GM04503 (cell line): ENCODE results near the gene SFXN3.
A peak's percentile ranks its signal among the peaks of the same experiment; 100 is the strongest.

Source experiments
- DNase-seq: peaks from one replicate; pipeline ENCODE4 v3.0.0-alpha.2; 2012; ENCODE audit warnings: low read depth

The SFXN3 gene

DNA sequence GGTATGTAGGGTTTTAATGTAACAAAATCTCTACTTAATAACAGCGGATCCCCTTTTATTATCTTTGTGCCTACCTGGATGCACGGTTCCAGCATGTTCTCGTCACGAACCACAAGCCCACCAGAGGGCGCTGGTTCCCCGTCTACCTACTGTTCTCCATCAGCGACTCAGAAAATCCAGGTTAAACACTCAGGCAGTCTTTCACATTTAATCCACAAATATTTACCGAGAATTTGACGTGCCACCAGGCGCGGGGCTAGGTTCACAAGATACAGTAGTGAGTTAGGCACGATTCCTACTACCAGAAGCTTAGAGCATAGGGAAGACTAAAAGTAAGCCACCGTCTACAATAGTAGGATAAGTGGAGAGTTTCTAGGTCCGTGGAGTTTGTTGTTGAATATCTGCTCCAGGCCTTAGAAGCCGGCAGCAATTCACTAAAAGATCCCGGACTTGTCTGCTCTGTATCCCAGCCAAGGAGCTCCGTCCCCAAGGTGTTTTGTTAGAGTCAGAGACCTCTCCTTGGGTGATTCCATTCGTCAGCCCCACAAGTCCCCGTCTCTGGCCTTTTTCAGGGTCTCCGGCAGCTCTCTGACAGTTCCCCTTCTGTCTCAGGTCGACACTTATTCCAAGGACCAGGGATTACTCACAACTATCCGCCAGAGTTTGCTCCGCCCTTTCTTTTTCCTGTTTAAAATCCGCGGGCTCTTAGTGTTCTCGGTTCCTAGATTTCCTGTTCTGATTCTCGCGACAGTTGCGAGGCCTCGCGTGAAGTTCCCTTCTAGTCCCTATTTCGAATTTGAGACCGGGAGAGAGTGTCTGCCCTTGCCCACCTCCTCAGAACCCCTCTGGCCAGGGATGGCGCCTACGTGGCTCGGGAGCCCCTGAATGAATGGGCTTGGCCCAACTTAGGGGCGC, 29.3 kb downstream of the SFXN3 start:
- DNase-seq: peak; percentile 75

DNA sequence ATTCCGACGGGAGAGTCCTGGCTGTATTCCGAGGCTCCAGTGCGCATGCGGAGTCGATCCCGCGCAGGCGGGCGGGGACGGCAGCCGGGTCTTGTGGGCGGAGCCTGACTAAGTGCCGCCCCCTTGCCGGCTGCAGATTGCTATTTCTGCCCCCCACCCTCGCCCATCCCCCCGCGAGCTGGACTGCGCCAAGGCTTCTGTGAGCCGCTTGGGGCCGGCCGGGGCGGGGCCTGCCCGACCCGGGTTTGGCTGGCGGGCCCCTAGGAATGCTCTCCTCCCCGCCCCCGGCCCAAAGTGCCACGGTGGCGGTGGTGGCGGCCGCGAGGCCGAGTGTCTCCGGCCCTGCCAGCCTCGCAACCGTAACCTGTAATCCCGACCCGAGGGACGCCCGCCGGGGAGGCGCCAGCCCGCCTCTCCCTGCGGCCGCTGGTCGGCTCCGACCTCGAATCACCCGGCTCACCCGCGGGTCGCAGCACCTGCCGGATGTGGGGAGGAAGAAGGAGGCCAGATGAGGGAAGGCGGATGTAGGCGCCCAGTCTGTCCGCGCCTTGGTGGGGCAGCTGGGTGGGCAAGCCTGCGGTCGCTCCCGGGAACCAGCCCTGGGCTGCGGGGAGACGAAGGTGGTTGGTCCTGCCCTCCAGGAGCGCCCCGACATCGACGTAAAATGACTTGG, 30.1 kb downstream of the SFXN3 start:
- DNase-seq: no peak

- DNase-seq: no peak
Measured at GRCh38 chr10:101061624-101062231, 30.7 kb downstream of the SFXN3 start, which contains the start of gene KAZALD1. Gene KAZALD1, plus strand, starts transcription at chr10:101061989. Its CDS starts 604 bp downstream, at chr10:101062593.

- no peak for DNase-seq
Measured at GRCh38 chr10:101062232-101063049, 31.4 kb downstream of the SFXN3 start.

DNA sequence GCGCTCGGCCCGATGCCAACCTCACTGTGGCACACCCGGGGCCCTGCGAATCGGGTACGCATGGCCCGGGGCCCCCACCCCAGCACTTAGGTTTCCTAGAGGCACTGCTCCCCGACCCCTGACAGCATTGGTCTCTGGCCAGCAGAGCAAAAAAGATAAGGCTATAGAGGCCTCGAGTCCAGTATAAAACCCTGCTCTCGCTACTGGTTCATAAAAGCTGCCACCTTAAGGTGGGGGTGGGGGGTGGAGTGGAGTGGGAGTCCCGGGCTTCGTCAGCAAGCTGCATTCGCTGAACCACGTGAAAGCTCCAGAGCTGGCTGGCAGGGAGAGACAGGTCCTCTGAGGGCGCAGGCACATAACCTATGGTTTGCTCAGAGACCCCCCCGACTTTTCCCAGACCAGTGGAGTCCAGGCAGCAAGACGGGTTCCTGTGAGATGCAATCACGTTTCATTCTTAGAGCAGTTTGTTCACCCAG, 32.1 kb downstream of the SFXN3 start:
- no peak for DNase-seq

- no peak for DNase-seq
Measured at GRCh38 chr10:101063548-101064414, 32.7 kb downstream of the SFXN3 start.

- DNase-seq: no peak
Measured at GRCh38 chr10:101064415-101065030, 33.5 kb downstream of the SFXN3 start.

DNA sequence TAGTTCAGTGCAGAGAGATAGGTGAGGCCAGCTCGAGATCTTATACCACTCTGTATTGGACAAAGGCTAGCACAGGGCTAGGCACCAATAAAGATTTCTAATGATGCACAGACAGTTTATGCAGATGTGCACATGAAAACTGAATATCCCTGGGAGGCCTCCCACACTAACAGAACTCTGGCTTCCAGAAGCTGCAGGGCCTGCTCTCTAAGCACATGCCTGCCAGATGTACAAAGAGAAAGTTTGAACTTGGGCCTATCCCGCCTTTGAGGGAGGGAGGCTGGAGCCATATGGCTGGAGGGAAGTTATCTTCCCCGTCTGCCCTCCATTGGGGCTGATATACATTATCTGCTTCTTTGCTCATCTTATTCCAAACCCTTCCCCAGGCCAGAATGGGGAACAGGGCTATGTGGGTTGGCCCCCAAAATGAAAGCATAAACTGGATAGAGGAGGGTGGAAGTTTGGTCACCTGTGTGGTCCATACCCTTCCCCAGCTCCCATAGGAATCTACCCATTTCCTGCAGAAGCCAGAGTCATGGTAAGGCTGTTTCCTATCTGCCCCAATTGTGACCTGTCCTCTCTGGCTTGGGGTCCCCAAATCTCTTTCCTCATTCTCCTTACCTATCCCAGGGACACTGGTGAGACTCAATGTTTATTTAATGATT, 34.6 kb downstream of the SFXN3 start:
- no peak for DNase-seq

DNA sequence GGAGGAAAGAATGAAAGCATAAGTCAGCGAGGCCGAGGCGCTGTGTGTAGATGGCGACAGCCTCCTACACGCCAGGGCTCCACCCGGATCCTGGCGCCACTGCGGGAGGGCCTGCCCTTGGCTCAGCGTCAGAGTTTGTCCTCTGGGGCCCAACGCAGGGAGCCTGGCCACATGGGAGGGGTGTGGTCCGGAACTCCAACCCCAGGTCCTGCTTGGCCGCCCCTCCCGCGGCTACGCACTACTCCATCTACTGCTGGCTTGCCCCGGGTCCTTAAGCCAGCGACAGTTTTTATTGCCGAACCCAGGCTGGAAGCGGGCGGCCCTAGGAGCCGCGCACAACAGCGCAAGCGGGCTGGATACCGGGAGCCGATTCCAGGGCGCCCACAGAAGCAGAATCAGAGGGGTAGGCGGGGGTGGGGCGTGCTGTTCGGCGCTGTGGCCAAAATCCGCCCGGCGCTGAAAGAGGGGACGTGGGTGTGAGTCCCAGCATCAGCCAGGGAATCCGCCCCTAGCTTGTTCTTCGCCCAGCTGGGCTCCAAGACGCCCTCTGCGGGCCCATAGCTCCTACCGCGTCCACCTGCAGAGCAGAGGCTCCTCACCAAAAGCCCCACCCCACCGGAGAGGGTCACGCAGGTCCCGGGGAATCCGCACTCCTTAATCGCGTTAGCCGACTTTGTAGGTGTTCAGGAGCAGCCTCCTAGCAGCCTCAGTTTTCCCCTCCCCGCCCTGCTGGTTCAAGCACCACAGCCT, 35.3 kb downstream of the SFXN3 start:
- no peak for DNase-seq

DNA sequence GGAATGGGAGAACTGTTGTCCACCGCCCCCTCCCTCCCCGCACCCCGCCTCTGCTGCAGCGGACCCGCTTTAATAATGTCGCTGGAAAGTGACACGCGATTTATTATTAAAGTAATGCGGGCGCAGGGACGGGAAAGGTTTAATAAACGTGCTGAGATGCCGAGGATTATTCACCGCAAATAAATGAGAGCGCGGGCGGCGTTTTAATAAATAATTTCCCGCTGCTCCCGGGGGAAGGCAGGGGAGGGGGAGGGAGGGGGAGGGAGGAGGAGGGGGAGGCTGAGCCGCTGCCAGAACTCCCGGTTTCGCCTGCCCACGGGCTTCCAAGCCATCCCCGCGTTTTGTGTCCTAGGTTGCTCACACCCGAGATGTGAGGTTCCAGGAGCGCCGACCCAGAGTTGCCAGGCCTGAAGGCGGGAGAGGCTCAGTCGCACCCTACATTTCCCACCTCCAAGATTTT, 35.9 kb downstream of the SFXN3 start:
- DNase-seq: no peak

DNA sequence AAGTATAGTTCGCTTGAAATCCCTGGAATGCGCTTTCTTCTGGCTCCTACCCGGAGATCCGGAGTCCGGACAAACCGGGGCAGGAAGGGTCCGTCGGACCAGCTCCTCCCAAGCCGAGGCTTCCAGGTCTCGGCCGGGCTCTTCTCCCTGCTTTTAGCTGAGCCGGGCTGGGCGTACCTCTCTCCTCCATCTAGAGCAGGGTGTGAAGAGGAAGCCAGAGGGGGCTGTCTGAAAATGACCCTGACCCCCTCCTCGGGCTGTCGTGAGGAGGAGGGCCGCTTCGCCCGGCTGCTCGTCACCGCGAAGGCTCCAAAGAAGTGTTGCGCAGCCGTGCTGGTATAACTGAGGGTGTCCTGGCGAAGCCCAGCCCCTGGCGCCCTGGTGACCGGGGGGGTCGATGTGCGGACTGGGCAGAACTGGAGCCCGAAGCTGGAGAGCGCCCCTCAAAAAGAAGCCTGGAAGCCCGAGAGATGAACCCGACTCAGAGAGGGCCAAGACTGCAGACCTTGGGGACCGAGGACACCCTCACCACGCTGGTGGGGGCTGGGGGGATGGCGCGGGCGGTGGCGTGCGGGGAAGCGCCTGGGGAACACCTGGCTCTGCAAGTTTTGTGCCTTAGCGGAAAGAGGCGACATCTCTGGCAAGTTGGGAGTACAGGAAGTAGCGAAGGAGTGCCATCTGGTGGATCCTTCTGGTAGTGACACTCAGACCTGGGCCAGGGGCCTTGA, 36.5 kb downstream of the SFXN3 start:
- DNase-seq: no peak

DNA sequence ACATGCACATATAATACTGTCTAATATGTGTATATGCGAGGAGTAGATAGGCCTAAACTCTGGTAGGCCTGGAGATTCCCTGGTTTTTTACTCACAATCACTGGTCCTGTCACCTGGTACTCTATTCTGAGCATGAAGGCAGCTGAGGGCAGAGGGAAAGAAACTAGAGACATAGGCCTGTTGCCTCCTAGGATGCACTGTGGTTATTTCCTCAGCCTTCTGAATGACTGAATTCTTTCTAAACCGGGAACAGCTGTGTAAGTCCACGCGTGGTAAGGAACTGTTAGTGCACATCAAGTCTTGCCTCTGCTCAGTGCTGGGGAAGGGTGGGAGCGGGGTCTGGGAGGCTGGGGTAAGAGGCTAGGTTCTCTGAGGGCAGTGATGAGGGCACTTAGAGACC, 38.4 kb downstream of the SFXN3 start:
- no peak for DNase-seq

GRCh38 chr10:101070098-101070497, 39.1 kb downstream of the SFXN3 start:
- no peak for DNase-seq

DNA sequence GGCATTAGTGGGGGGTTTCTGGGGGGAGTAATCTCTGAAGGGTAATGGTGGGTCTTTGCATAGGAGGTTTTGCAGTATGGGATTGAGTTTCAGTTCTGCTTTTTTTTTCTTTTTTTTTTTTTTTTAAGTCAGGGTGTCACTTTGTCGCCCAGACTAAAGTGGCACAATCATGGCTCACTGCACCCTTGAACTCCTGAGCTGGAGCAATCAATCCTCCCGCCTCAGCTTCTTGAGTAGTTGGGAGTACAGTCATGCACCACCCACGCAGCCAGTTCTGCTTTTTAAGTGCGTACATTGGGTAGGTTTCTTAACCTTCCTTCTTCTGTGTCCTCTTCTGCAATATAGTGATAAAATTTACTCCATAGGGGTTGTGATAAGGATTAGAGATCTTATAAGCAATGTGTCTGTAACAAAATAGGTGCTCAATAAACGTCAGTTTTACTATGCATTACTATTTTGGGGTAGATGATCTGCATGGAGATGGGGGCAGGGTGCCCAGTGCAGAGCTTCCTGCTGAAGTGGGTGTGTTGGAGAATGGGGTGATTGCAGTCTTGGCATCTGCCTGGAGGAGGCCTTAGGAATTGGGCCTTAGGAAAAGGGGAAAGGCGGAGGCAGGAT, 40.3 kb downstream of the SFXN3 start:
- no peak for DNase-seq

GRCh38 chr10:101071885-101072433, 40.9 kb downstream of the SFXN3 start:
- DNase-seq: no peak

DNA sequence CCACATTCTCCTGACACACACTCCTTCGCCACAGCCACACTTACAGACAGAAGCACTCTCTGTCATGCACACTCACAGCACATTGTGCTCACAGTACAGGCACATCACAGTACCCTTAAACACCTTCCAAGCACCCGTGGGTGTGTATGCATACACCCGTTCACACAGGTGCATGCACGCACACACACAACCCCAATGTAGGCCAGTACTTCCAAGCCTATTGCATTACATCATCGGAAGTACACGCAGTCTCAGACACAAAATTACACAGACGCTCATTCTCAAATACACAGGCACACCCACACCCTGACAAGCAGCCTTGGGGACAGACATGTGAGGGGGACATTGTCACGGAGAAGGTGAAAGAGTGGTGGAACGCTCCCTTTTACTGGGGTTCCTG, 41.9 kb downstream of the SFXN3 start:
- no peak for DNase-seq

GRCh38 chr10:101073631-101074030, 42.6 kb downstream of the SFXN3 start:
- DNase-seq: no peak

GRCh38 chr10:101075775-101076174, 44.7 kb downstream of the SFXN3 start:
- DNase-seq: no peak
